Tibial nerve (tissue), 3 donors: ENCODE data around the gene THY1.

Source experiments
- CTCF ChIP-seq, 5 experiments: fragments of 200-600 bp in 3 of 5; fragments of 450-650 bp in 2 of 5; sonication (generic) in 3 of 5; IDR thresholded peaks; one replicate each; pipeline ENCODE4 v1.5.1; 2016 to 2019; ENCODE audit warnings: antibody characterized with exemption in 5 of 5, mild to moderate bottlenecking in 3 of 5, moderate library complexity in 2 of 5
- POLR2A ChIP-seq, 2 donors: fragments of 450-650 bp; IDR thresholded peaks; one replicate each; pipeline ENCODE4 v1.6.1; 2017; ENCODE audit warnings: antibody characterized with exemption in 2 of 2, mild to moderate bottlenecking in 2 of 2, moderate library complexity in 2 of 2

DNA sequence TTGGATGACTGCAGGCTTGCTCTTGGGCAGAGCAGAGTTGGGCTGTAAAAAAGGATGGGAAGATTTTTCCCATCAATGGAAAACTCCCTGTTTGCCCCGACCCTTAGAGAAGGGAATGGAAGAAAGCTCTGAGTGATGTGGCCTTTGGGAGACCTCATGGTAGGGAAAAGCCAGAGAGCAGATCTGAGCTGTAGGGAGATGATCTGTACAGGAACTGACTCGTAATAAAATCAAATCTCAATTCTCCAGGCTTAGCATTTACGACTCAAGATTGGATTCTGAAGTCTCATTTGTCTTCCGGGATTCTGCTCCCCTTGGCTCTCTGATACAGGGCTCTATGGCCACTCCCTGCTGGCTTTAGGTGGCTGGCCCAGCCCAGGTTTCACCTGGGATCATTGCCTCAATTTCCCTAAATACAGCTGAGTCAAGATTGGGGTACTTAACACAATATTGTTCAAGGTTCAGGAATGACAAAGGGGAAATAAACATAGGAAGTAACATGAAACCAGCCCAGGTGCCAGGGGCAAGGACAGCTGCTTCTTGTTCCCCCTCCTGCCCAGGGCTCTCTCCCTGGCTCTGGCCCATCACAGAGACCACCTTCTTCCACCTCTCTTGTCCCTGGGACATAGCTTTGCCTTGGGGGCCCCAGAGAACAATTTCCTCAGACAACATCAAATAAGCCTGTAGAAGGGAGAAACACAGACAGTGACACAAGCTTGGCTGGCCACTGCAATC lies 38.4 kb upstream of the THY1 start:
- TF ChIP-seq CTCF (IDR thresholded peaks at IDR 0.05), result no peak
- TF ChIP-seq POLR2A (IDR thresholded peaks at IDR 0.05), result no peak
